ENCODE data around the gene PNN.
"Not testable (repeated sequence)": the region's sequence is repeated elsewhere in the genome, so short reads cannot be mapped to it uniquely, and the experiment has no call there.

Gene PNN

GRCh38 chr14:39184628-39185255, 9.7 kb downstream of the PNN start:
- Histone ChIP-seq H3K4me3 (ENCODE audit: low read depth, low read length) (no peak overlapping the region), H3K27me3 (no peaks in the 10 kb centered on the region), H3K36me3 (peaks cover 55% of the 10 kb centered on the region), H3K4me1 (no peaks in the 10 kb centered on the region), H3K9me3 (no peaks in the 10 kb centered on the region)
- TF ChIP-seq, protein P1, sequence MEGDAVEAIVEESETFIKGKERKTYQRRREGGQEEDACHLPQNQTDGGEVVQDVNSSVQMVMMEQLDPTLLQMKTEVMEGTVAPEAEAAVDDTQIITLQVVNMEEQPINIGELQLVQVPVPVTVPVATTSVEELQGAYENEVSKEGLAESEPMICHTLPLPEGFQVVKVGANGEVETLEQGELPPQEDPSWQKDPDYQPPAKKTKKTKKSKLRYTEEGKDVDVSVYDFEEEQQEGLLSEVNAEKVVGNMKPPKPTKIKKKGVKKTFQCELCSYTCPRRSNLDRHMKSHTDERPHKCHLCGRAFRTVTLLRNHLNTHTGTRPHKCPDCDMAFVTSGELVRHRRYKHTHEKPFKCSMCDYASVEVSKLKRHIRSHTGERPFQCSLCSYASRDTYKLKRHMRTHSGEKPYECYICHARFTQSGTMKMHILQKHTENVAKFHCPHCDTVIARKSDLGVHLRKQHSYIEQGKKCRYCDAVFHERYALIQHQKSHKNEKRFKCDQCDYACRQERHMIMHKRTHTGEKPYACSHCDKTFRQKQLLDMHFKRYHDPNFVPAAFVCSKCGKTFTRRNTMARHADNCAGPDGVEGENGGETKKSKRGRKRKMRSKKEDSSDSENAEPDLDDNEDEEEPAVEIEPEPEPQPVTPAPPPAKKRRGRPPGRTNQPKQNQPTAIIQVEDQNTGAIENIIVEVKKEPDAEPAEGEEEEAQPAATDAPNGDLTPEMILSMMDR (IDR thresholded peaks at IDR 0.05; ENCODE audit: low read depth, low read length), result no peak
- DNase-seq, result no peak

DNA sequence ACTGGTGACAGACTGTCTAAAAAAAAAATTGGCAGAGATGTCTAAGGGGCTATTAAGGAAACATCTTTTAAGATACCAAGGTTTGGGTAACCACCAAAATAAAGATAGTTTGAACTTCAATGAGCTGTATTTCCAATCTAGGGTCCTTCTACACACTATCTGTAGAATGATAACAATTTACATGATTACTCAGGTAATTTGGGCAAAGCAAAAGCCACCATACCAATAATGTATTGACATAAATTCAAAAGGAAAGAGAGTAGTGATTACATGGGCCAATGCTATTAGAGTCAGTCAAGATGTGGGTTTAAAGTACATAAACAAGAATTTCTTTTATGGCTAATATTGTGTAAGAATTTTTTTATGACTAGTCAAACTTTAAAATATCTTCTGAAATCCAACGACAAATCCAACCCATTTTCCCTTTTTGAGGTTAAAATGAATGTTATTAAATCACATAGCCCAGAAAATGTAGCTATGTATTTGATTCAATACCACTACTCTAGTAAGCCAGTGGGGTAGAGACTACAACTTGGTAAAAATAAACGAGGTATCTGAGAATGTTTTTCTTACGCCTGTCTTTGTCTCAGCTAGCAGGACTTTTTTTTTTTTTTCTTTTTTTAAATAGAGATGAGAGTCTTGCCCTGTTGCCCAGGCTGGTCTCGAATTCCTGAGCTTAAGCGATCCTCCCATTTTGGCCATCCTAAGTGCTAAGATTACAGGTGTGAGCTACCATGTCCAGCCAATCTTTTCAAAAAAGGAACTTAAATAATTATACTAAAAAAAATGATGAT, 10.4 kb downstream of the PNN start:
- no peaks in the 10 kb centered on the region for H3K9me3 ChIP-seq
- peaks cover 48% of the 10 kb centered on the region for H3K36me3 ChIP-seq
- H3K4me1 ChIP-seq, result no peaks in the 10 kb centered on the region
- no peak for DNase-seq
- no peaks in the 10 kb centered on the region for H3K27me3 ChIP-seq
- H3K4me3 ChIP-seq (ENCODE audit: low read depth, low read length), result no peak overlapping the region
- TF ChIP-seq, protein P1 (IDR thresholded peaks at IDR 0.05; ENCODE audit: low read depth, low read length), result no peak

GRCh38 chr14:39186941-39187525, 12.0 kb downstream of the PNN start:
- TF ChIP-seq, protein P1 (IDR thresholded peaks at IDR 0.05; ENCODE audit: low read depth, low read length), result no peak
- Histone ChIP-seq H3K4me3 (ENCODE audit: low read depth, low read length) (no peak overlapping the region), H3K27me3 (no peaks in the 10 kb centered on the region), H3K4me1 (no peaks in the 10 kb centered on the region), H3K36me3 (peaks cover 32% of the 10 kb centered on the region), H3K9me3 (no peaks in the 10 kb centered on the region)
- no peak for DNase-seq

- DNase-seq, result peak; percentile 16
- TF ChIP-seq, protein P1 (IDR thresholded peaks at IDR 0.05; ENCODE audit: low read depth, low read length), result no peak
- H3K9me3 ChIP-seq, result no peaks in the 10 kb centered on the region
- no peaks in the 10 kb centered on the region for H3K36me3 ChIP-seq
- no peak overlapping the region for H3K4me3 ChIP-seq (ENCODE audit: low read depth, low read length)
- H3K4me1 ChIP-seq, result no peaks in the 10 kb centered on the region
- no peaks in the 10 kb centered on the region for H3K27me3 ChIP-seq
Observed at GRCh38 chr14:39203659-39204606, 28.9 kb downstream of the PNN start.

DNA sequence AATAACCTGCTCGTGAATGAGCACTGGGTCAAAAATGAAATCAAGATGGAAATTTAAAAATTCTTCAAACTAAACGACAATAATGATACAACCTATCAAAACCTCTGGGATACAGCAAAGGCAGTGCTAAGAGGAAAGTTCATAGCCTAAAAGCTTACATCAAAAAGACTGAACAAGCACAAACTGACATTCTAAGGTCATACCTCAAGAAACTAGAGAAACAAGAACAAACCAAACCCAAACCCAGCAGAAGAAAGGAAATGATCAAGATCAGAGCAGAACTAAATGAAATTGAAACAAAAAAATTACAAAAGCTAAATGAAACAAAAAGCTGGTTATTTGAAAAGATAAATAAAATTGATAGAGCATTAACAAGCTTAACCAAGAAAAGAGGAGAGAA, 32.4 kb downstream of the PNN start:
- not testable (repeated sequence) for H3K27me3 ChIP-seq; H3K4me1 ChIP-seq; H3K9me3 ChIP-seq; H3K36me3 ChIP-seq; DNase-seq; H3K4me3 ChIP-seq (ENCODE audit: low read depth, low read length)

GRCh38 chr14:39211109-39211741, 36.2 kb downstream of the PNN start:
- no peaks in the 10 kb centered on the region for H3K27me3 ChIP-seq
- DNase-seq, result no peak
- H3K36me3 ChIP-seq, result no peaks in the 10 kb centered on the region
- H3K9me3 ChIP-seq, result no peaks in the 10 kb centered on the region
- H3K4me3 ChIP-seq (ENCODE audit: low read depth, low read length), result no peak overlapping the region
- no peaks in the 10 kb centered on the region for H3K4me1 ChIP-seq
- TF ChIP-seq, protein P1 (IDR thresholded peaks at IDR 0.05; ENCODE audit: low read depth, low read length), result no peak
